HepG2 (cell line): ENCODE measurements around the gene VPS52. TPM values are rescaled to one million over a fixed set of nuclear protein-coding genes. Genes with fewer than 3 reads are reported as not detected.
A peak's percentile ranks its signal among the peaks of the same experiment; 100 is the strongest.

Experiments used
- CEBPB ChIP-seq: IDR thresholded peaks from 2 replicates; pipeline ENCODE4 v1.6.1; 2011; ENCODE audit warnings: low read depth, low read length, improper control_type of control experiment, borderline replicate concordance
- DNMT1 ChIP-seq: sonication (generic); formaldehyde crosslinking; IDR thresholded peaks from 2 replicates; pipeline ENCODE4 v1.5.1; 2020; ENCODE audit warnings: mild to moderate bottlenecking, missing genetic modification reagents
- ELF1 ChIP-seq: sonication (generic); formaldehyde crosslinking; IDR thresholded peaks from 2 replicates; pipeline ENCODE4 v1.4.0; 2020; ENCODE audit warnings: missing genetic modification reagents
- HNRNPLL ChIP-seq: fragments of 200-400 bp; formaldehyde crosslinking; IDR thresholded peaks from 2 replicates; pipeline ENCODE4 v1.6.1; 2017; ENCODE audit warnings: mild to moderate bottlenecking, low read depth, low read length; ENCODE audit not compliant: poor library complexity, severe bottlenecking
- KDM3A ChIP-seq: IDR thresholded peaks from 2 replicates; pipeline ENCODE4 v1.6.1; 2018; ENCODE audit warnings: low read depth, missing compliant biosample characterization
- MED1 ChIP-seq: sonication (generic); formaldehyde crosslinking; IDR thresholded peaks from 2 replicates; pipeline ENCODE4 v1.4.0; 2020; ENCODE audit warnings: missing genetic modification reagents
- MLLT10 ChIP-seq: sonication (generic); formaldehyde crosslinking; IDR thresholded peaks from 2 replicates; pipeline ENCODE4 v1.4.0; 2020; ENCODE audit warnings: missing genetic modification reagents
- NCOA2 ChIP-seq: sonication (generic); formaldehyde crosslinking; IDR thresholded peaks from 2 replicates; pipeline ENCODE4 v1.8.0; 2022; ENCODE audit warnings: inconsistent platforms
- NFYB ChIP-seq: sonication (generic); formaldehyde crosslinking; IDR thresholded peaks from 2 replicates; pipeline ENCODE4 v1.4.0; 2020; ENCODE audit warnings: missing genetic modification reagents
- PAWR ChIP-seq: sonication (generic); formaldehyde crosslinking; IDR thresholded peaks from 2 replicates; pipeline ENCODE4 v1.4.0; 2020; ENCODE audit warnings: missing genetic modification reagents, mild to moderate bottlenecking, borderline replicate concordance
- PBX3 ChIP-seq: sonication (generic); formaldehyde crosslinking; IDR thresholded peaks from 2 replicates; pipeline ENCODE4 v1.8.1; 2023; ENCODE audit warnings: missing genetic modification reagents, inconsistent platforms, borderline replicate concordance
- RAD51 ChIP-seq: fragments of 450-650 bp; IDR thresholded peaks from 2 replicates; pipeline ENCODE4 v1.6.1; 2016; ENCODE audit warnings: borderline replicate concordance
- RFXAP ChIP-seq: sonication (generic); formaldehyde crosslinking; IDR thresholded peaks from 2 replicates; pipeline ENCODE4 v1.4.0; 2020; ENCODE audit warnings: missing genetic modification reagents, borderline replicate concordance
- SNAI1 ChIP-seq: sonication (generic); formaldehyde crosslinking; IDR thresholded peaks from 2 replicates; pipeline ENCODE4 v1.5.0; 2020; ENCODE audit warnings: mild to moderate bottlenecking, missing genetic modification reagents, borderline replicate concordance
- SRF ChIP-seq: IDR thresholded peaks from 2 replicates; pipeline ENCODE4 v1.6.1; 2011; ENCODE audit warnings: mild to moderate bottlenecking, low read depth, low read length, moderate library complexity
- ZC3H4 ChIP-seq: sonication (generic); formaldehyde crosslinking; IDR thresholded peaks from 2 replicates; pipeline ENCODE4 v1.4.0; 2020; ENCODE audit warnings: missing genetic modification reagents, borderline replicate concordance
- ZIK1 ChIP-seq: sonication (generic); formaldehyde crosslinking; IDR thresholded peaks from 2 replicates; pipeline ENCODE4 v1.5.0; 2020; ENCODE audit warnings: mild to moderate bottlenecking, low read depth, missing genetic modification reagents, borderline replicate concordance
- ZNF121 ChIP-seq: sonication (generic); formaldehyde crosslinking; IDR thresholded peaks from 2 replicates; pipeline ENCODE4 v1.5.0; 2020; ENCODE audit warnings: mild to moderate bottlenecking, missing genetic modification reagents
- ZNF235 ChIP-seq: sonication (generic); formaldehyde crosslinking; IDR thresholded peaks from 2 replicates; pipeline ENCODE4 v1.8.1; 2023; ENCODE audit warnings: mild to moderate bottlenecking, missing genetic modification reagents, borderline replicate concordance
- ZNF333 ChIP-seq: sonication (generic); formaldehyde crosslinking; IDR thresholded peaks from 2 replicates; pipeline ENCODE4 v1.4.0; 2020; ENCODE audit warnings: mild to moderate bottlenecking, missing genetic modification reagents, borderline replicate concordance
- ZNF850 ChIP-seq: sonication (generic); formaldehyde crosslinking; conservative IDR thresholded peaks from 2 replicates; pipeline ENCODE4 v1.9.0; 2021; ENCODE audit warnings: mild to moderate bottlenecking, missing genetic modification reagents
- polyA plus RNA-seq, 8 experiments: library from polyadenylated mRNA; depleted of rRNA in 3 of 8; stranded (reverse) in 7 of 8; unstranded in 1 of 8; fragments of >200 nt; fragmentation: Illumina TruSeq in 4 of 8; extraction: Trizol in 4 of 8; gene quantifications; 2 replicates each; pipeline versions ENCODE4 v1.2.1 to v1.2.3, GENCODE V29; 2011 to 2016; ENCODE audit warnings: low read depth in 4 of 8, missing spikeins in 1 of 8, mixed read lengths in 1 of 8; ENCODE audit not compliant: insufficient read depth in 1 of 8
- total RNA-seq, 5 experiments: library from RNA; depleted of rRNA; stranded (reverse); fragments of >200 nt; fragmentation: Illumina TruSeq; extraction: Trizol; gene quantifications; 2 replicates each; pipeline ENCODE4 v1.2.3, GENCODE V29; 2016; ENCODE audit warnings: low read depth in 1 of 5
- TF ChIP-seq, protein P1 (sequence below): IDR thresholded peaks from 2 replicates; pipeline ENCODE4 v1.6.1; 2016; ENCODE audit warnings: missing biosample characterization, missing genetic modification reagents, low read depth
- TF ChIP-seq, protein P2 (sequence below): sonication (generic); formaldehyde crosslinking; IDR thresholded peaks from 2 replicates; pipeline ENCODE4 v1.5.0; 2020; ENCODE audit warnings: mild to moderate bottlenecking, missing genetic modification reagents, moderate library complexity
- TF ChIP-seq, protein P3 (sequence below): sonication (generic); formaldehyde crosslinking; conservative IDR thresholded peaks from 2 replicates; pipeline ENCODE4 v1.4.0; 2020; ENCODE audit warnings: missing genetic modification reagents

VPS52 gene
- total and polyA plus RNA-seq, 2 of the 13 experiments (the other 11 are each of a cell fraction or from before 2014, with no cell fraction given), result 48.9 to 85.5 TPM

DNA sequence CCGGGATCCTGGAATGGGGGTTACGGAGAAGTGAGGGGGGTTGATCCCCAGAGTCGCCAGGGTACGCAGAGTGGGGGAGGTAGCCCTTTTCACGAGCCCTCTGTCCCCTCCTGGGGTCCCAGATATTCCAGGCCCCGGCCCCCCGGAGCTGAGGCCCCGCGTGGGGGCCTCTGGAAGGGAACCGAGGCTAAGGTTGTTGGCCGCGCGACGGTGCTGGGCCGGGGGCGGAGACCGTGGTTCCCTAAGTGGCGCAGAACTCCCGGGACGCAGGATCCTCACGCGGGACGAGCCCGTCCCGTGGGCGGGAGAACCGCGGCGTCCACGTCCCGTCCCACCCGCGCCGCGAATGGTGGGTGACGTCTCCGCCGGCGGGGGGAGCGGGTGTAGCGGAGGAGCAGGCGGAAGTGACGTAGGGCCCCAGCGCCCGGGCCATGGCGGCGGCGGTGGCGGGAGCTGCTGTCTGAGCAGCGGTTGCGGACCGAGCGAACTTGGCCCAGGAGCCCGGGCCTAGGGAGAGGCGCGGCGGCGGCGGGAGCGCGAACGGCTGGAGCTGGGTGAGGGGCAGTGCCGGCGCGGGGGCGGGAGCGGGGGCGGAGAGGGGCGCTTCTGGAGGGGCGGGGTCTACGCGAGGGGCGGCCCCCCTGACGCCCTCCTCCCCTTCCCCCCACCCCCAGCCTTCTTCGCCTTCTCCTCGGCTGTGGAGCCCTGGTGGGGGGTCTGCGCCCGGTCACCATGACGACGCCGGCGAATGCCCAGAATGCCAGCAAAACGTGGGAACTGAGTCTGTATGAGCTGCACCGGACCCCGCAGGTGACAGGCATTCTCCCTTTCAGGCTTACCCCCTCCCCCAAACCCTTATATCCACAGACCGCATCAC is 63.3 kb downstream of the VPS52 start, which contains the start of gene RING1 (continued):
- TF ChIP-seq, protein P1, sequence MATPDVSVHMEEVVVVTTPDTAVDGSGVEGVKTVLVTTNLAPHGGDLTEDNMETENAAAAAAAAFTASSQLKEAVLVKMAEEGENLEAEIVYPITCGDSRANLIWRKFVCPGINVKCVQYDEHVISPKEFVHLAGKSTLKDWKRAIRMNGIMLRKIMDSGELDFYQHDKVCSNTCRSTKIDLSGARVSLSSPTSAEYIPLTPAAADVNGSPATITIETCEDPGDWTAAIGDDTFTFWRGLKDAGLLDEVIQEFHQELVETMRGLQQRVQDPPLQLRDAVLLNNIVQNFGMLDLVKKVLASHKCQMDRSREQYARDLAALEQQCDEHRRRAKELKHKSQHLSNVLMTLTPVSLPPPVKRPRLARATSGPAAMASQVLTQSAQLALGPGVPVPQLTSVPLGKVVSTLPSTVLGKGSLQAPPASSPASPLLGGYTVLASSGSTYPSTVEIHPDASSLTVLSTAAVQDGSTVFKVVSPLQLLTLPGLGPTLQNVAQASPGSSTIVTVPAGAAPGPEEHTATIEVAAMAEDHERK (CRISPR knock-in tag), result peak; percentile 45; the same call in 1 of the 2 replicates
- TF ChIP-seq DNMT1, result peak; percentile 97
- TF ChIP-seq MLLT10 (CRISPR knock-in tag), result no peak
- no peak for TF ChIP-seq PAWR
- peak; percentile 80; the same call in 1 of the 2 replicates for TF ChIP-seq MED1 (CRISPR knock-in tag)
- no peak for TF ChIP-seq SRF
- TF ChIP-seq ZNF235, result peak; percentile 90
- peak; percentile 91; the same call in 1 of the 2 replicates for TF ChIP-seq ZNF333 (CRISPR knock-in tag)
- TF ChIP-seq ELF1 (CRISPR knock-in tag), result peak; percentile 62
- no peak for TF ChIP-seq RAD51
- no peak for TF ChIP-seq CEBPB
- TF ChIP-seq NFYB (CRISPR knock-in tag), result 0 out of 2 replicates have a peak, but pooled peaks have one; percentile 25
- TF ChIP-seq, protein P2, sequence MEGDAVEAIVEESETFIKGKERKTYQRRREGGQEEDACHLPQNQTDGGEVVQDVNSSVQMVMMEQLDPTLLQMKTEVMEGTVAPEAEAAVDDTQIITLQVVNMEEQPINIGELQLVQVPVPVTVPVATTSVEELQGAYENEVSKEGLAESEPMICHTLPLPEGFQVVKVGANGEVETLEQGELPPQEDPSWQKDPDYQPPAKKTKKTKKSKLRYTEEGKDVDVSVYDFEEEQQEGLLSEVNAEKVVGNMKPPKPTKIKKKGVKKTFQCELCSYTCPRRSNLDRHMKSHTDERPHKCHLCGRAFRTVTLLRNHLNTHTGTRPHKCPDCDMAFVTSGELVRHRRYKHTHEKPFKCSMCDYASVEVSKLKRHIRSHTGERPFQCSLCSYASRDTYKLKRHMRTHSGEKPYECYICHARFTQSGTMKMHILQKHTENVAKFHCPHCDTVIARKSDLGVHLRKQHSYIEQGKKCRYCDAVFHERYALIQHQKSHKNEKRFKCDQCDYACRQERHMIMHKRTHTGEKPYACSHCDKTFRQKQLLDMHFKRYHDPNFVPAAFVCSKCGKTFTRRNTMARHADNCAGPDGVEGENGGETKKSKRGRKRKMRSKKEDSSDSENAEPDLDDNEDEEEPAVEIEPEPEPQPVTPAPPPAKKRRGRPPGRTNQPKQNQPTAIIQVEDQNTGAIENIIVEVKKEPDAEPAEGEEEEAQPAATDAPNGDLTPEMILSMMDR (CRISPR knock-in tag), result peak; percentile 18; the same call in 1 of the 2 replicates
- peak; percentile 48; the same call in 1 of the 2 replicates for TF ChIP-seq PBX3
- peak; percentile 65; the same call in 1 of the 2 replicates for TF ChIP-seq RFXAP (CRISPR knock-in tag)
- peak; percentile 66 for TF ChIP-seq HNRNPLL
- TF ChIP-seq NCOA2, result peak; percentile 52; the same call in 1 of the 2 replicates
- TF ChIP-seq ZNF121 (CRISPR knock-in tag), result no peak
- no peak for TF ChIP-seq ZC3H4
- 0 out of 2 replicates have a peak, but pooled peaks have one; percentile 64 for TF ChIP-seq ZIK1 (CRISPR knock-in tag)
- TF ChIP-seq KDM3A (CRISPR knock-in tag), result peak; percentile 86; the same call in 1 of the 2 replicates
- TF ChIP-seq ZNF850, result 0 out of 2 replicates have a peak, but pooled peaks have one; percentile 29
- peak; percentile 93 for TF ChIP-seq SNAI1 (CRISPR knock-in tag)
- TF ChIP-seq, protein P3, sequence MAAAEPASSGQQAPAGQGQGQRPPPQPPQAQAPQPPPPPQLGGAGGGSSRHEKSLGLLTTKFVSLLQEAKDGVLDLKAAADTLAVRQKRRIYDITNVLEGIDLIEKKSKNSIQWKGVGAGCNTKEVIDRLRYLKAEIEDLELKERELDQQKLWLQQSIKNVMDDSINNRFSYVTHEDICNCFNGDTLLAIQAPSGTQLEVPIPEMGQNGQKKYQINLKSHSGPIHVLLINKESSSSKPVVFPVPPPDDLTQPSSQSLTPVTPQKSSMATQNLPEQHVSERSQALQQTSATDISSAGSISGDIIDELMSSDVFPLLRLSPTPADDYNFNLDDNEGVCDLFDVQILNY, result peak; percentile 78
